ENCODE data around the gene LOC128125822.

The LOC128125822 gene

DNA sequence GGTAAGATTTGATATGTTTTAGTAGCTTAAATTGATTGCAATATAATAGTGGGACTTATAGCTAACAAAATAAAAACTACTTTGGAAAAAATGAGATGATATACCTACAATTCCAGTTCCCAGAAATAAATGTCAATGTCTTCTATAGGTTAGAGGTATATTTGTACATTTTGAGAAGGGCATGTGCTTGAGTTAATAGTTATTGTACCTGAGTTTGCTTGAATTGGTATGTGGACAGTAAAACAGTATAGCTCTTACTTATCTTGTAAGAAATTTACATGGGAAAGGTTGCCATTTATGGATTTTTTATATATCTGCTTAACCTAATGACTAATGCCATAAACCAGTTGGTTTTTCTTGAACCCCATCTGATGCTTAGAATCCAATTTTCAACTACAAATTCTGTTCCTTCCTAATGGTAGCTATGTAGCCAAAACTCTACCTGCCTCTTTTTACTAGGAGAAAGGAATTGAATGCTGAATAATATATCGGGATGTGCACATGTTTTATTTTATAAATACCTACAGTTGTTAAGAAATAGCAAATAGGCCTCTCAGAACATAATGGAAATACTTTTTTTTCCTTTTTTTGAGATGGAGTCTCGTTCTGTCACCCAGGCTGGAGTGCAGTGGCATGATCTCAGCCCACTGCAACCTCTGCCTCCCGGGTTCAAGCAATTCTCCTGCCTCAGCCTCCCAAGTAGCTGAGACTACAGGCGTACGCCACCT, 4.9 kb downstream of the LOC128125822 start:
- Histone ChIP-seq H3K9me3 (ENCODE audit: low read depth, low read length, poor library complexity, severe bottlenecking) (no peaks in the 10 kb centered on the region), H3K4me1 (ENCODE audit: insufficient read depth, low read length, poor library complexity, severe bottlenecking) (peaks cover 5% of the 10 kb centered on the region), H3K27me3 (replicated peaks; ENCODE audit: insufficient read depth, low read depth, low read length, poor library complexity) (no peaks in the 10 kb centered on the region), H3K36me3 (ENCODE audit: insufficient read depth, low read length, poor library complexity, severe bottlenecking) (peaks cover 61% of the 10 kb centered on the region), H3K27ac (ENCODE audit: low read depth, low read length, poor library complexity, severe bottlenecking) (no peak overlapping the region), H3K4me3 (ENCODE audit: low read depth, low read length, poor library complexity, severe bottlenecking) (no peak overlapping the region)
- no peak for TF ChIP-seq EZH2 (IDR thresholded peaks at IDR 0.05; ENCODE audit: borderline replicate concordance, low read depth, low read length, poor library complexity, severe bottlenecking)
- TF ChIP-seq, protein P1, sequence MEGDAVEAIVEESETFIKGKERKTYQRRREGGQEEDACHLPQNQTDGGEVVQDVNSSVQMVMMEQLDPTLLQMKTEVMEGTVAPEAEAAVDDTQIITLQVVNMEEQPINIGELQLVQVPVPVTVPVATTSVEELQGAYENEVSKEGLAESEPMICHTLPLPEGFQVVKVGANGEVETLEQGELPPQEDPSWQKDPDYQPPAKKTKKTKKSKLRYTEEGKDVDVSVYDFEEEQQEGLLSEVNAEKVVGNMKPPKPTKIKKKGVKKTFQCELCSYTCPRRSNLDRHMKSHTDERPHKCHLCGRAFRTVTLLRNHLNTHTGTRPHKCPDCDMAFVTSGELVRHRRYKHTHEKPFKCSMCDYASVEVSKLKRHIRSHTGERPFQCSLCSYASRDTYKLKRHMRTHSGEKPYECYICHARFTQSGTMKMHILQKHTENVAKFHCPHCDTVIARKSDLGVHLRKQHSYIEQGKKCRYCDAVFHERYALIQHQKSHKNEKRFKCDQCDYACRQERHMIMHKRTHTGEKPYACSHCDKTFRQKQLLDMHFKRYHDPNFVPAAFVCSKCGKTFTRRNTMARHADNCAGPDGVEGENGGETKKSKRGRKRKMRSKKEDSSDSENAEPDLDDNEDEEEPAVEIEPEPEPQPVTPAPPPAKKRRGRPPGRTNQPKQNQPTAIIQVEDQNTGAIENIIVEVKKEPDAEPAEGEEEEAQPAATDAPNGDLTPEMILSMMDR (conservative IDR thresholded peaks at IDR 0.05; ENCODE audit: low read depth, low read length) = no peak
- BruUV-seq (replicated peaks) = no TSS peak
- intact Hi-C loops (cut with micrococcal nuclease; ENCODE audit: unreplicated experiment) = no loop called here
- ChIA-PET POLR2A (ENCODE audit: low non-redundant PET) (no interaction called here), CTCF (no interaction called here)
- DNase-seq (ENCODE audit: low spot score) = no peak

DNA sequence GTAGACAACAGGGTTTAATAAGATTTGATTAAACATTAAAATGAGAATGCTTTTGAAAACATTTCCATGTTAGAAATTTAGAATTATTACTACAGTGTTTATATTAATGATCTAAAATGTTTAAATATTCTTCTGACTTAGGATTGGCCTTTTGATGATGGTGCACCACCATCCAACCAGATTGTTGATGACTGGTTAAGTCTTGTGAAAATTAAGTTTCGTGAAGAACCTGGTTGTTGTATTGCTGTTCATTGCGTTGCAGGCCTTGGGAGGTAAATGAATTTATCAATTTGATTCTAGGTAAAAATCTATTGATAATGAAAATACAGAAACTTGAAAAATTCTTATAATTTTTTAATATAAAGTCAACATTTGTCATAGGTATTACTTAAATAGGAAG, 6.5 kb downstream of the LOC128125822 start:
- peaks cover 73% of the 10 kb centered on the region for H3K36me3 ChIP-seq (ENCODE audit: insufficient read depth, low read length, poor library complexity, severe bottlenecking)
- intact Hi-C loops (cut with micrococcal nuclease; ENCODE audit: unreplicated experiment) = no loop called here

DNA sequence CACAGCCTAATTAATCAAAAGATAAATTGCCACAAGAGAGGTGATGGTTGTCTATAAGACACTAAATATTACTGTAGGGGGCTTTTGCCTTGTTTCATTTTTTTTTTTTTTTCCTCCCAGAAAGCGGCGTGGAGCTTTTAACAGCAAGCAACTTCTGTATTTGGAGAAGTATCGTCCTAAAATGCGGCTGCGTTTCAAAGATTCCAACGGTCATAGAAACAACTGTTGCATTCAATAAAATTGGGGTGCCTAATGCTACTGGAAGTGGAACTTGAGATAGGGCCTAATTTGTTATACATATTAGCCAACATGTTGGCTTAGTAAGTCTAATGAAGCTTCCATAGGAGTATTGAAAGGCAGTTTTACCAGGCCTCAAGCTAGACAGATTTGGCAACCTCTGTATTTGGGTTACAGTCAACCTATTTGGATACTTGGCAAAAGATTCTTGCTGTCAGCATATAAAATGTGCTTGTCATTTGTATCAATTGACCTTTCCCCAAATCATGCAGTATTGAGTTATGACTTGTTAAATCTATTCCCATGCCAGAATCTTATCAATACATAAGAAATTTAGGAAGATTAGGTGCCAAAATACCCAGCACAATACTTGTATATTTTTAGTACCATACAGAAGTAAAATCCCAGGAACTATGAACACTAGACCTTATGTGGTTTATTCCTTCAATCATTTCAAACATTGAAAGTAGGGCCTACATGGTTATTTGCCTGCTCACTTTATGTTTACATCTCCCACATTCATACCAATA, 7.8 kb downstream of the LOC128125822 start:
- ChIA-PET CTCF (no interaction called here), POLR2A (ENCODE audit: low non-redundant PET) (no interaction called here)
- H3K9me3 ChIP-seq (ENCODE audit: low read depth, low read length, poor library complexity, severe bottlenecking) = no peaks in the 10 kb centered on the region
- intact Hi-C loops (cut with micrococcal nuclease; ENCODE audit: unreplicated experiment) = no loop called here
- no peak for DNase-seq (ENCODE audit: low spot score)
- TF ChIP-seq EZH2 (IDR thresholded peaks at IDR 0.05; ENCODE audit: borderline replicate concordance, low read depth, low read length, poor library complexity, severe bottlenecking) = no peak
- TF ChIP-seq, protein P1 (conservative IDR thresholded peaks at IDR 0.05; ENCODE audit: low read depth, low read length) = no peak
- H3K27me3 ChIP-seq (replicated peaks; ENCODE audit: insufficient read depth, low read depth, low read length, poor library complexity) = no peaks in the 10 kb centered on the region
- H3K4me3 ChIP-seq (ENCODE audit: low read depth, low read length, poor library complexity, severe bottlenecking) = no peak overlapping the region
- no peak overlapping the region for H3K27ac ChIP-seq (ENCODE audit: low read depth, low read length, poor library complexity, severe bottlenecking)
- peaks cover 5% of the 10 kb centered on the region for H3K4me1 ChIP-seq (ENCODE audit: insufficient read depth, low read length, poor library complexity, severe bottlenecking)
- BruUV-seq (replicated peaks) = no TSS peak
- peaks cover 73% of the 10 kb centered on the region for H3K36me3 ChIP-seq (ENCODE audit: insufficient read depth, low read length, poor library complexity, severe bottlenecking)

More for the DNA sequence above, 6.5 kb downstream of the LOC128125822 start:
- no peak for DNase-seq (ENCODE audit: low spot score)
- no peaks in the 10 kb centered on the region for H3K9me3 ChIP-seq (ENCODE audit: low read depth, low read length, poor library complexity, severe bottlenecking)
- BruUV-seq (replicated peaks) = no TSS peak
- ChIA-PET POLR2A (ENCODE audit: low non-redundant PET) (no interaction called here), CTCF (no interaction called here)
- TF ChIP-seq EZH2 (IDR thresholded peaks at IDR 0.05; ENCODE audit: borderline replicate concordance, low read depth, low read length, poor library complexity, severe bottlenecking) = no peak
- TF ChIP-seq, protein P1 (conservative IDR thresholded peaks at IDR 0.05; ENCODE audit: low read depth, low read length) = no peak
- no peaks in the 10 kb centered on the region for H3K27me3 ChIP-seq (replicated peaks; ENCODE audit: insufficient read depth, low read depth, low read length, poor library complexity)
- H3K27ac ChIP-seq (ENCODE audit: low read depth, low read length, poor library complexity, severe bottlenecking) = no peak overlapping the region
- H3K4me3 ChIP-seq (ENCODE audit: low read depth, low read length, poor library complexity, severe bottlenecking) = no peak overlapping the region
- peaks cover 5% of the 10 kb centered on the region for H3K4me1 ChIP-seq (ENCODE audit: insufficient read depth, low read length, poor library complexity, severe bottlenecking)

Data from A673 (cell line).